Renal cortical epithelial cell (primary cell): ENCODE measurements around the gene NCDN. TPM values are rescaled to one million over a fixed set of nuclear protein-coding genes. Genes with fewer than 3 reads are reported as not detected.

Experiments used
- DNase-seq: peaks from one replicate; pipeline ENCODE4 v3.0.0-alpha.2; 2011; ENCODE audit warnings: low read depth
- total RNA-seq: library from RNA; depleted of rRNA; stranded (reverse); fragments of >200 nt; gene quantifications from 2 replicates; pipeline ENCODE4 v1.2.3, GENCODE V29; 2014

NCDN gene
- 10.9 and 40.3 TPM in 2 replicates for total RNA-seq

DNA sequence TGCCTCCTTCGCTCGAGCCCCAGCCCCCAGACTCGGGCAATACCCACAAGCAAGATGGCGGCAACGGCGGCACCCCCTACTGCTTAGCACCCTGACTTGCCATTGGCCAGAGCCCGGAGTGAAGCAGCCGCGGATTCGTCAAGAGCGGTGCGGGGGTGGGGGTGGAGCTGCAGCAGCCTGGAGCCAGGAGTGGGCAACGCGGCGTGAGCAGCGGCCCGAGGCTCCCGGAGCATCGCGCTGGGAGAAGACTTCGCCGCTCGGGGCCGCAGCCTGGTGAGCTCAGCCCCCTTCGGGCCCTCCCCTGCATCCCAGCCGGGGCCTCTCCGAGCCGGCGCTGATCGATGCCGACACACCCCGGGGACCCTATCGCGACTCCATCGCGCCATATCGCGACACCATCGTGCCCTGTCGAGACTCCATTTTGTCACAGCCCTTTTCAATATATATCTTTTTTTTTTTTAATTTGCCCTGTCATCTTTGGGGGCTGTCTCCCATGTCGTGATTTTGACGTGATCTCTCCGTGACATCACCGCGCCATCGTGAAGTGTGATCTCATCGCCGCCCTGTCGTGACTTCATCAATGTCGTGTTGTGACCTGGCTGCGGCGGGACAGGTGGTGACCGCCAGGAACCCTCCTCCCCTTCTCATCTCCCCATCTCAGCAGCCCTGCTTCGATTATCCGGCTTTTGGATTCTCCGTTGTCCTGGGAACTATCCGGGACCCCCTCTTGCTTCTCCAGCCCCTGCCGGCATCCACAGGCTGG, at the start of gene NCDN:
TSS of gene NCDN (plus strand) at position 189 of the 763 bp plus-strand sequence. CDS start at position 581, 392 bp downstream.
- peak; percentile 89 for DNase-seq

DNA sequence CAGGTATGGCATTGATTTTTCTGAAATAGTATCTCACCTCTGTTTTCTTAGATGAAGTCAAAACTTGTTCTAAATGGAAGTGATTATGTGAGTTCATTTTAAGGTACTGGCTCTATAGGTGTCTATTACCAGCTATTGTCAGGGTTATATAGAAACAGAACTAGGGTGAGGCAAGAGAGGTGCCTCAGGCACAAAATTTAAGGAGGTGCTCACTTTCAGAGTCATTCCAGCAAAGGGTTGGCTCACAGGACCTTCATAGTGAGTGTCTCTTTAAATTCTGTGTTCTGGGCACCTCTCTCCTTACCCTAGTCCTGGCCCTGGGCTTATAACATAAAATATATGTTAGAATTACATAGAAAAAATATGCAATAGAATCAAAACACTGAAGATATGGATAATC, 49.7 kb upstream of the NCDN start:
- no peak for DNase-seq

DNA sequence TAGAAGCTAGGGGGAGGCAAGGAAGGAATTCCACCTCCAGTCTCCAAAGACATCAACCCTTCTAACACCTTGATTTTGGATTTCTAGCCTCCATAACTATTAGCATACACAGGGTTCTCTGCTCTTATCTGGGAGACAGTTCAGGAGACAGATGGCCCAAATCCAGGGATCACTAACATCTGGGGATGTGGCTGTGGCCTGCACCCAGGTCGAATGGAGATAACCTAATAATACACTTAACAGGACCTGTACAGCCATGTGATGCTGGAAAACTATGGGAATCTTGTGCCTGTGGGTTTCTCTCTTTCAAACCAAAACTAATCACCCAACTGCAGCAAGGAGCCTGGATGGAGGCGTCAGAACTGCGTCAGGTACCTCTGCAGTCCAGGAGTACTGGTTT, 48.0 kb upstream of the NCDN start:
- no peak for DNase-seq

DNA sequence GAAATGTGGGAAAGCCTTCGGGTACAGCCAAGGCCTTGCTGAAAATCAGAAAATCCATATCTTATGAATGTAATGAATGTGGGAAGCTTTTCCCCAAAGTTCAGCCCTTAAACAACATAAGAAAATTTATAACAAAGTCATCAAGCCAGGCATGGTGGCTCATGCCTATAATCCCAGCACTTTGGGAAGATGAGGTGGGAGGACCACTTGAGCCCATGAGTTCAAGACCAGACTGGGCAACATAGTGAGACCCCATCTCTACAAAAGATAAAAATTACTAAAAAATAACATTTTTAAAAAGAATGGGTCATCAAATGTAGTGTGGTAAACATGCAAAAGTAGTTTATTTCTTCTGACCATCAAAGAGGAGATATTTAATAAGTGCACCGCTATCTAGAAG, 46.3 kb upstream of the NCDN start:
- DNase-seq = no peak

DNA sequence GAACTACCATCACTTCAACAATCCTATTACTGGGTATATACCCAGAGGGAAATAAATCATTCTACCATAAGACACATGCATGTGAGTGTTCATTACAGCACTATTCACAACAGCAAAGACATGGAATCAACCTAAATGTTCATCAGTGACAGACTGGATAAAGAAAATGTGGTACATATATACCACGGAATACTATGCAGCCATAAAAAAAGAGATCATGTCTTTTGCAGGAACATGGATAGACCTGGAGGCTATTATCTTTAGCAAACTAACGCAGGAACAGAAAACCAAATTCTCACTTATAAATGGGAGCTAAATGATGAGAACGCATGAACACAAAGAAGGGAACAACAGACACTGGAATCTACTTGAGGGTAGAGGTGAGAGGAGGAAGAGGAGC, 39.4 kb upstream of the NCDN start:
- no peak for DNase-seq

GRCh38 chr1:35519432-35519831, 38.2 kb upstream of the NCDN start:
- DNase-seq = no peak

DNA sequence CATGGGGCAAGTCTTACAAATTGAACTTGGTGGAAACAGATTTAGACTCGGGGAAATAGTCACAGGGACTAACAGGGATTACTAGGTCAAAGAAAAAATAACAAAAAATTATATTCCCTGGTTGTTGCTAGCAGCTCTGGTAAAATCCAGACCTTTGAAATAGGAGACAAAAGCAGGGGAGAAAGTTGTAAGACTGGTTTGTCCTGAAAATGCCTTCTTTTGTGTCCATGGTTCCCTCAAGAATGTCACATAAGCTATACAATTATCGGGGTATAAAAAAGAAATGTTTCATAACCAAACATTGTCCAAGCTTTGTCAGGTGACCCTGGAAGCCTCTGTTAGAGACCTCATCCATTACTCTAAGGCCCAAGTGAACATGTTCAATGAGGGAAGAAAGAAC, 33.5 kb upstream of the NCDN start:
- no peak for DNase-seq

GRCh38 chr1:35530168-35530567, 27.4 kb upstream of the NCDN start:
- DNase-seq = no peak

- no peak for DNase-seq
Measured at GRCh38 chr1:35530946-35531345, 26.7 kb upstream of the NCDN start.

DNA sequence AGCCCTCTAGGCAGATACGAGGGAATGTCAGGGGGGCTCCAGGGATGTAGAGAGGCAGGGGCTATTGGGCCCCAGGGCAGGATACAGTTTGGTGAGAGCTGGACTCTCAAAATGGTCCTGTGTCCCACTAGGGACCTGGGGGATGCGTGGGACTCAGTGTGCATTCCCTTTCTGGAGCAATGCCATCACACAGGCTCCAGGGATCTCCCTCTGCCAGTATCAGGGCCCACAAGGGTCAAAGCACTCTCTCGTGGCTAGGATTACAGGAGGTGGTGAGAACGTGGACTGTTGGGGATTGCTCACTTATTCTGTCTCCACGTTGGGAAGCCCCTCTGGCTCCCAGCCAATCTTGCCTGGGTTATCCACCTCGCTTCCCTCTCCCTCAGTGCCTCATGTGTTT, 26.2 kb upstream of the NCDN start:
- no peak for DNase-seq

GRCh38 chr1:35532497-35533223, 24.9 kb upstream of the NCDN start:
- no peak for DNase-seq

DNA sequence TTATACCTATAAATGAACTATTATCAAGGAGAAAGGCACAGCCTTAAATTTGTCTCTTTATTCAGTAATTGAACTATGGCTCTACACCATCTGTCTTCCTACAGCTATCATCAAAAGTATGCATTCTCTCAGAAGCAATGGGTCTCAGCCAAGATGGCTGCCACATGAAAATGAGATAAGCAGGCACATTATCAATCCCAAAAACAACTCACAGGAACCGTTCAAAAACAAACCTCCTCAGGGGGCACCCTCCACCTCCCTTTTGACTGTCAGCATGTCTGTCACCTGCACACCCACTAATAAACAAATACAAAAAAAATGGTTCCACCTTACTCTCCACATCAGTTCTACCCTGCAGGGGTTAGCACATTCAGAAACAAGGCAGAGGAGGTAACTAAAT, 24.0 kb upstream of the NCDN start:
- DNase-seq = no peak

GRCh38 chr1:35535243-35535642, 22.4 kb upstream of the NCDN start:
- DNase-seq = no peak

DNA sequence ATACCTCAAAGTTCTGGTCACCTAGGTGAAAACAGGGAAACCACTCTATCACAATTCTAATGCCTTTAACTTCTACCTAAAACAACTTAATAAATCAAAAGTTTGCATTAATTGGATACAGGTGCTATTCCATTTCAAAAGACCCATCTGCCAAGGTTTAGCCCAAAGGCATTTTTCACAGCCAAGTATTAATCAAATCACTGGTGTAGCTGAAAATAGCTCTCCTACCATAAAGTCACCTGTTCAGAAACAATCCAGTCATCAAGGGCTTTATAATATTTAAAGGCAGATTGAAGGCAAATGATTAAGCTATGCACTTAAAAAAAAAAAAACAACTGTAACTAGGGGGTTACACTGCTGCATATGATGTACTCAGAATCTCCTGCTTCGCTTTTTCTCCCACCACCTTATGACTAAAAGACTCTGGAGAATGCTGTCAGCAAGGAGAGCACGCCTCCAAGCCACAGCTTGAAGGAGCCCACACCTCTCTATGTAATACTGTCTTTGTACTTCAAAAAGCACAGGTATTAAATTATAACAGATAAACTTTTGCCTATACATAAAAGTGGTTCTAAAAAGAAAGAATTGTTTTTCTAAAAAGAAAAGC, 20.9 kb upstream of the NCDN start:
- peak; percentile 23 for DNase-seq

GRCh38 chr1:35537806-35538205, 19.8 kb upstream of the NCDN start:
- DNase-seq = no peak

DNA sequence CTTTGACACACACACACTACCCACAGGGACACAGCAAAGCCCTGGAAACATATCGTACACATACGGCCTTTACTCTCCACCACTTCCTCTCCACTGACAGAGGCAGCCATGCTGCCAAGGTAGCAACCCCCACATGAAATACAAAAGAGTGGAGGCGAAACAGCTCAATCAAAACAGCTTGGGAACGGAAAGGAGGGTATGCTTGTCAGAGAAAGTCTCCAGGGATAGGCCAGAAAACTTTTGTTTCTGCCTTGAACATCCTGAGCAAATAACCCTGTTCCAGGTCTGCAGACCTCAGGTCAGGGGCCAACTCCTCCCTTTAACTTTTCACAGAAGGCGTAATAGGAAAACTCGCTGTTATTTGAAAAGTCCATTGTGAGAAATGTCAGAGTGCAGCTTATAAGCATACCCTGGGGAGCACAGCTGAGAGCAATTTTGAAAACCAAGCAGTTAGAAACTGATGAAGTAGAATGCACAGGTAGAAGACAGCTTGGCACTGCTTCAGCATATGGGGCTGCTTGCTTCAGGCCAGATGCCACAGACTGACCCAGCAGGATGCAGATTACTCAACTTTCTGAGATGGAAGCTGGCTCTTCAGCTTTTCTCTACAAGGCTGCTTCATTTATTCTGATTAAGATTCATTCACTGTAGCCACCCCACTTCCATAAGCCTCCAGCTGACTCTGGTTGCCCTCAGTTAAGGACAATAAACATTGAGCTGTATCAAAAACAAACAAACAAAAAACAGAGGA, 18.4 kb upstream of the NCDN start:
- DNase-seq = no peak

GRCh38 chr1:35539824-35540261, 17.8 kb upstream of the NCDN start:
- DNase-seq = no peak

DNA sequence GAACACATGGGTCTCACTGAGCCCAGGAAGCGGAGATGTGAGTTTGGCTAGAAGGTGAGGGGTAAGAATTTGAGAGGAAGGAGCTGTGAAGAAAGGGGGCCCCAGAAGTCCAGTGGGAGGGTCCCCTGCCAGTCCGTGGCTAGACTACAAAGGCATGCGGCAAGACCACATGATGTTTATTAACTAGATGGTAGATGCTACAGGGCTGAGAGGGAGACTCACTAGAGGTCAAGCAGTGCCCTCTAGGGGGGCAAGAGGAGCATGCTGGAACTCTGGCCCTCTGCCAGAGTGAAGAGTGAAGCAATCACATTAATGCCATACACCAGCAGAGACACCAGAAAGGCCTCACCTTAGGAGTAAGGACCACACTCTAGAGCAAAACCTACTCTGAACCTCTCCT, 12.6 kb upstream of the NCDN start:
- peak; percentile 84 for DNase-seq

DNA sequence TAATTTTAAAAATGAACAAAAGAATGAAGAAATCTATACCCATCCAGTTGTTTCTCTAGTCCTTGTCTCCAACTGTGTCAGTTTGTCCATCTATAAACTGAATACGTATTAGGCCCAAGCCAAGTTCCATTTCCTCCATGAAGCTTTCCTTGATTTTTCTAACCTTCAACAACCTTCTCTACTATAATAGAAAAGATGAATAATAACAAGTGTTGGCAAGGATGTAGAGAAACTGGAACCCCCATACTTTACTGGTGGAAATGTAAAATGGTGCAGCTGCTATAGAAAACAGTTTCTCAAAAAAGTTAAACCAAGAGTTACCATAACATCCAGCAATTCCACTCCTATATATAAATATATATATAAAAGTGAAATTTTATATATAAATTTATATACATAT, 11.0 kb upstream of the NCDN start:
- no peak for DNase-seq

- no peak for DNase-seq
Measured at GRCh38 chr1:35553851-35554250, 3.7 kb upstream of the NCDN start.

GRCh38 chr1:35554266-35555211, 3.1 kb upstream of the NCDN start:
- DNase-seq = no peak
